ENCODE results near the gene USP17L19.
"Not testable (repeated sequence)": the region's sequence is repeated elsewhere in the genome, so short reads cannot be mapped to it uniquely, and the experiment has no call there.

DNA sequence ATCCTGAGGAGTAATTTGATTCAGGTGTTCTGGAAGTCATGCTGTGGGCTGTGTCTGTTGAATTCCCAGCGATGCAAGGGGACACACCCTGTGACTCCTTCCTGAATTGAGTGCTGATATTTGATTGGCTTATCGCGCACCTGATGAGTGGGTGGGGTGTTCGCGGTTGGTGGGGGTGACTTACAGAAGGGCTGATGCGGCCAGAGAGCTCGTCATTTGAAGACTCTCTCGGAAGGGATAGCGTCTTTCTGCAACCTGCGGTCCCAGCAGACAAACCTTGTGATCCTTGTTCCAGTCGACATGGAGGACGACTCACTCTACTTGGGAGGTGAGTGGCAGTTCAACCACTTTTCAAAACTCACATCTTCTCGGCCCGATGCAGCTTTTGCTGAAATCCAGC is 9.6 kb upstream of the USP17L19 start, which contains the start of gene USP17L17:
- not testable (repeated sequence) for TF ChIP-seq POLR2A, CTCF (IDR thresholded peaks at IDR 0.05)

Measured in adrenal gland (tissue), 5 donors.